Endothelial cell of umbilical vein (primary cell): Measurements from ENCODE around the gene MYCT1.

Experiments used
- CTCF ChIP-seq, 2 donors: IDR thresholded peaks; 1 replicate in 1 of 2; 2 replicates in 1 of 2; pipeline ENCODE4 v1.5.1; 2011; ENCODE audit warnings: low read length in 2 of 2, mild to moderate bottlenecking in 2 of 2, moderate library complexity in 2 of 2, control low read depth in 1 of 2, inconsistent platforms in 1 of 2, low read depth in 1 of 2; ENCODE audit not compliant: insufficient read depth in 1 of 2; ENCODE audit errors: extremely low read depth in 1 of 2
- EZH2 ChIP-seq: IDR thresholded peaks from 2 replicates; pipeline ENCODE4 v1.6.1; 2012; ENCODE audit warnings: borderline replicate concordance, low read depth, mild to moderate bottlenecking, moderate library complexity, low read length, inconsistent platforms; ENCODE audit not compliant: severe bottlenecking
- FOS ChIP-seq: IDR thresholded peaks from 2 replicates; pipeline ENCODE4 v1.6.1; 2011; ENCODE audit warnings: mild to moderate bottlenecking, low read length, moderate library complexity, borderline replicate concordance; ENCODE audit not compliant: insufficient read depth
- GATA2 ChIP-seq: IDR thresholded peaks from 2 replicates; pipeline ENCODE4 v1.7.0; 2011; ENCODE audit warnings: low read depth, mild to moderate bottlenecking, moderate library complexity, mixed read lengths, low read length; ENCODE audit not compliant: insufficient read length, insufficient read depth
- MAX ChIP-seq: IDR thresholded peaks from 2 replicates; pipeline ENCODE4 v1.6.1; 2011; ENCODE audit not compliant: insufficient read depth, insufficient read length
- MYC ChIP-seq: IDR thresholded peaks from one replicate; pipeline ENCODE4 v1.6.1; 2011; ENCODE audit warnings: mild to moderate bottlenecking, low read depth, low read length
- POLR2A ChIP-seq: IDR thresholded peaks from 2 replicates; pipeline ENCODE4 v1.6.1; 2012; ENCODE audit warnings: low read depth, mild to moderate bottlenecking, control low read depth, low read length
- POLR2AphosphoS5 ChIP-seq: IDR thresholded peaks from 2 replicates; pipeline ENCODE4 v1.6.1; 2012; ENCODE audit warnings: low read depth, mild to moderate bottlenecking, control low read depth, low read length, moderate library complexity; ENCODE audit not compliant: insufficient read depth

- TF ChIP-seq CTCF (IDR thresholded peaks at IDR 0.05; ENCODE audit: extremely low read depth in 1 of 2, insufficient read depth in 1 of 2, low read depth in 1 of 2, low read length in 2 of 2) (no peak), MYC (no peak), POLR2AphosphoS5 (no peak), EZH2 (no peak), POLR2A (no peak), MAX (no peak), GATA2 (no peak), FOS (no peak)
These were observed 48.5 kb downstream of the MYCT1 start for GRCh38 chr6:152746172-152746553.
